GM21423 (cell line): ENCODE data around the gene ACTR1B.
"Not testable (repeated sequence)": the region's sequence is repeated elsewhere in the genome, so short reads cannot be mapped to it uniquely, and the experiment has no call there.

ENCODE experiments used
- ATAC-seq: cut with Tn5 transposase; IDR thresholded peaks from one replicate; pipeline ENCODE4 v1.9.1; 2021; ENCODE audit warnings: mild to moderate bottlenecking, moderate library complexity; ENCODE audit not compliant: unreplicated experiment

ACTR1B gene

GRCh38 chr2:97663962-97664635 lies at the start of gene ACTR1B:
TSS of gene ACTR1B (minus strand) at chr2:97664044. CDS start at chr2:97663890, 154 bp downstream.
- peak; percentile 84 for ATAC-seq

- ATAC-seq = no peak
Observed at GRCh38 chr2:97712693-97713295, 49.0 kb upstream of the ACTR1B start.

GRCh38 chr2:97712175-97712574 lies 48.3 kb upstream of the ACTR1B start:
- not testable (repeated sequence) for ATAC-seq

- no peak for ATAC-seq
Observed at GRCh38 chr2:97711394-97711711, 47.5 kb upstream of the ACTR1B start.

- no peak for ATAC-seq
Observed at GRCh38 chr2:97708608-97709007, 44.8 kb upstream of the ACTR1B start.

- no peak for ATAC-seq
Observed at GRCh38 chr2:97708048-97708380, 44.2 kb upstream of the ACTR1B start.

GRCh38 chr2:97707362-97708047 lies 43.7 kb upstream of the ACTR1B start:
- ATAC-seq = no peak

GRCh38 chr2:97706708-97707345 lies 43.0 kb upstream of the ACTR1B start:
- ATAC-seq = no peak

- ATAC-seq = no peak
Observed at GRCh38 chr2:97706112-97706511, 42.3 kb upstream of the ACTR1B start.

- ATAC-seq = no peak
Observed at GRCh38 chr2:97704989-97705388, 41.1 kb upstream of the ACTR1B start.

GRCh38 chr2:97703741-97704140 lies 39.9 kb upstream of the ACTR1B start:
- ATAC-seq = no peak

GRCh38 chr2:97702731-97703470 lies 39.1 kb upstream of the ACTR1B start:
- ATAC-seq = no peak

- ATAC-seq = no peak
Observed at GRCh38 chr2:97701851-97702465, 38.1 kb upstream of the ACTR1B start.

- no peak for ATAC-seq
Observed at GRCh38 chr2:97701186-97701585, 37.3 kb upstream of the ACTR1B start.

- ATAC-seq = peak; percentile 52
Observed at GRCh38 chr2:97699765-97700444, 36.1 kb upstream of the ACTR1B start.

GRCh38 chr2:97698530-97698929 lies 34.7 kb upstream of the ACTR1B start:
- ATAC-seq = no peak

- ATAC-seq = peak; percentile 64
Observed at GRCh38 chr2:97697252-97698235, 33.7 kb upstream of the ACTR1B start.

GRCh38 chr2:97695744-97696143 lies 31.9 kb upstream of the ACTR1B start:
- no peak for ATAC-seq

GRCh38 chr2:97693476-97693875 lies 29.6 kb upstream of the ACTR1B start:
- no peak for ATAC-seq
